Measurements from ENCODE around the gene AIRE.
"Not testable (repeated sequence)": the region's sequence is repeated elsewhere in the genome, so short reads cannot be mapped to it uniquely, and the experiment has no call there.

The AIRE gene

GRCh38 chr21:44302573-44303401 lies 17.1 kb downstream of the AIRE start:
- peak; percentile 21 for TF ChIP-seq CTCF (IDR thresholded peaks at IDR 0.05; ENCODE audit: extremely low read depth, insufficient read depth, missing control alignments)
- in situ Hi-C loops (cut with MboI; ENCODE audit: low pct_unique_long_range_greater_than_20kb, low sequenced_read_pairs, unreplicated experiment); DNase-seq (ENCODE audit: low spot score): not testable (repeated sequence)

- TF ChIP-seq CTCF (IDR thresholded peaks at IDR 0.05; ENCODE audit: extremely low read depth, insufficient read depth, missing control alignments), result no peak
- in situ Hi-C loops (cut with MboI; ENCODE audit: low pct_unique_long_range_greater_than_20kb, low sequenced_read_pairs, unreplicated experiment), result no loop called here
- DNase-seq (ENCODE audit: low spot score), result no peak
These were observed 17.9 kb downstream of the AIRE start for GRCh38 chr21:44303490-44303981.

GRCh38 chr21:44304011-44304616 lies 18.4 kb downstream of the AIRE start:
- TF ChIP-seq CTCF (IDR thresholded peaks at IDR 0.05; ENCODE audit: extremely low read depth, insufficient read depth, missing control alignments), result no peak

GRCh38 chr21:44304877-44305293 lies 19.2 kb downstream of the AIRE start:
- peak; percentile 71 for DNase-seq (ENCODE audit: low spot score)
- in situ Hi-C loops (cut with MboI; ENCODE audit: low pct_unique_long_range_greater_than_20kb, low sequenced_read_pairs, unreplicated experiment), result no loop called here
- peak; percentile 42 for TF ChIP-seq CTCF (IDR thresholded peaks at IDR 0.05; ENCODE audit: extremely low read depth, insufficient read depth, missing control alignments)

More at GRCh38 chr21:44304011-44304616, 18.4 kb downstream of the AIRE start:
- DNase-seq (ENCODE audit: low spot score), result no peak
- in situ Hi-C loops (cut with MboI; ENCODE audit: low pct_unique_long_range_greater_than_20kb, low sequenced_read_pairs, unreplicated experiment), result no loop called here

- no peak for DNase-seq (ENCODE audit: low spot score)
- in situ Hi-C loops (cut with MboI; ENCODE audit: low pct_unique_long_range_greater_than_20kb, low sequenced_read_pairs, unreplicated experiment), result no loop called here
- no peak for TF ChIP-seq CTCF (IDR thresholded peaks at IDR 0.05; ENCODE audit: extremely low read depth, insufficient read depth, missing control alignments)
These were observed 20.0 kb downstream of the AIRE start for GRCh38 chr21:44305691-44306090.

- DNase-seq (ENCODE audit: low spot score), result no peak
These were observed 21.4 kb downstream of the AIRE start for GRCh38 chr21:44306936-44307704.

More at GRCh38 chr21:44306936-44307704, 21.4 kb downstream of the AIRE start:
- TF ChIP-seq CTCF (IDR thresholded peaks at IDR 0.05; ENCODE audit: extremely low read depth, insufficient read depth, missing control alignments), result no peak
- in situ Hi-C loops (cut with MboI; ENCODE audit: low pct_unique_long_range_greater_than_20kb, low sequenced_read_pairs, unreplicated experiment), result no loop called here

Measured in GM13977 (cell line).